NAMALWA (cell line): Measurements from ENCODE around the gene KCTD17.

Source experiments
- DNase-seq: peaks from one replicate; pipeline ENCODE4 v3.0.0-alpha.2; 2015; ENCODE audit warnings: low spot score

The KCTD17 gene

DNA sequence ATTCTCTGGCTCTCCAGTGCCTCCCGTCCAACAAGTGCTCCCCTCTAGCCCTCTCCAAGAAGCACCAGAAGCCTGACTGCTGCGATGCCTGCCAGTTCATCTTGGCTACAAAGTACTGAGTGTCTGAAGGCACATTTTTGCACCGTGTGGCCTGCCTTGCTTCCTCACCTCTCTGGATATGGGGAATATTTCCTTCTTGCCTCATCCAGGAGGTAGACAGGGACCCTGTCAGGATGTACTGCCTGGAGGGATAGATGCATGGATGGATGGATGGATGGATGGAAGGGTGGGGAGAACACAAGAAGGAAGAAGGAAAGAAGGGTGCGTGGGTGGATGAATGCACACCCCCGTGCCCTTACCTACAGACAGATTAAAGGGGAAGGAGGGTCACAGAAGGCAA, 27.6 kb downstream of the KCTD17 start:
- no peak for DNase-seq

GRCh38 chr22:37079668-37080171, 28.2 kb downstream of the KCTD17 start:
- peak; percentile 47 for DNase-seq

DNA sequence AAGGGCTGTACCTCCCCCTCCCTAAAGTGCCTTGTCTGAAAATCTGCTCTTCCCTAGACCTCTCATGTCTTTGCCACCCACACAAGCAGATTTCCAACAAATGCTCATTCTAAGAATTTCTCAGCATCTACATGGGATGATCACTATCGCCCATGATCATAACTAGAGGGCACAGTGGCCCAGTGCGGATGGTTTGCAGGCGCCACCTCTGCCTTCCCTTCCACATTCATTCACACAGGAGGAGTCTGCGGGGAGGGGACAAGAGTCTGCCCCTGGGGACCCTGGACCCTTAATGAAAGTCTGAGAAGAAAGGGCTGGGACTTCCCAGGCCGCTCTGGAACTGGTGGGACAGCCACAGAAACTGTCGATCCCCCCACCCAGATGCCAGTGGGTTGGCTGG, 28.9 kb downstream of the KCTD17 start:
- DNase-seq: no peak

DNA sequence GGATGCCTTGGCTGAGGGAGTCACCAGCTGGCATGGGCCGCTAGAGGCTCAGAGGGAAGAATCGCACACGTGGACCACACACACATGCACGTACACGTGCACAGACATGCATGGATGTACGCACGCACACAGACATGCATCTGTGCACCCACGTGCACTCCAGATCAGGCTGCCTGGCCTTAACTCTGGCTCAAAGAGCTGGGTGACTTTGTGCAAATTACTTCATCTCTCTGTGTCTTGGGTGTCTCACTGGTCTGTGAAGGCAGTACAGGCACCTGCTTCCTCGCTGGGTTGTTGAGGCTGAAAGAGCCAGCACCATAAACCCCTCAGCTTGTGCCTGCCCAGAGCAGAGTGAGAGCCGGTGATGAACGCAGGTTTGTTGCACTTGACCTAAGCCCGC, 29.3 kb downstream of the KCTD17 start:
- peak; percentile 82 for DNase-seq

- no peak for DNase-seq
These were observed 30.8 kb downstream of the KCTD17 start for GRCh38 chr22:37082251-37082873.

DNA sequence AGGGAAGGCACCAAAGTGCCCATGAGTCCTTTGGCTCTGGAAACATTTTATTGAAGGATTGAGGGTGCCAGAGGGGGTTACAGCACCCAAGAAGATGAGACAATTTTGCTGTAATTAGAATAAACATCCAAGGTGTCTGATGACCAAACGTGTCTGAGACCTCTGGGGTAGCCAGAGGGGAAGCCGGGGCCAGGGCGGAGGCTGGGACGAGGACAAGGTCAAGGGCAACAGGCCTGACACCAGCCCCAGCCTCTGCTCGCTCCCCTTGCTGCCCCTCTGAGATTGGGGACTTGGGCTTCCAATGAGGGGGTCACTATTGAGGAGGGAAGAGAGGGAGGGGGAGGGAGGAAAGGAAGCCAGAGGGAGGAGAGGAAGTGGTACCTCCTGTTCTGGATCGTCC, 32.4 kb downstream of the KCTD17 start:
- no peak for DNase-seq

DNA sequence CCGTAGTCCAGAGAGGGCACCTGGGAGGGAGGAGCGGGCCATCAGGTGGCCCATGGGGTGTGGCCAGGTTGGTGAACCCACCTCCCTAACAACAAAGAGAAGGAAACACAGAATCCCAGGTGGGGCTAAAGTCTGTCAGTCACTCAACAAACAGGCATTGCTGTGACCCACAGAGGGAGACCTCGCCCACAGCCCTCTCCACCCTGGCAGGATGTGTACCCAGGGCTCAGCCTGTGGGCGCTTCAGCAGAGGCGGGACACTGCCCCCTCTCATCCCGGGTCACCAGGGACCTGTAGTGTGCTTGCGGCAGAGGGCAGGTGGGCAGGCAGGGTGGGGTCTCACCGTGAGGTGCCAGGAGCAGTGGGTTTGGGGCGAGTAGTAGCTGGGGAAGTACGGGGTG, 32.8 kb downstream of the KCTD17 start:
- no peak for DNase-seq

DNA sequence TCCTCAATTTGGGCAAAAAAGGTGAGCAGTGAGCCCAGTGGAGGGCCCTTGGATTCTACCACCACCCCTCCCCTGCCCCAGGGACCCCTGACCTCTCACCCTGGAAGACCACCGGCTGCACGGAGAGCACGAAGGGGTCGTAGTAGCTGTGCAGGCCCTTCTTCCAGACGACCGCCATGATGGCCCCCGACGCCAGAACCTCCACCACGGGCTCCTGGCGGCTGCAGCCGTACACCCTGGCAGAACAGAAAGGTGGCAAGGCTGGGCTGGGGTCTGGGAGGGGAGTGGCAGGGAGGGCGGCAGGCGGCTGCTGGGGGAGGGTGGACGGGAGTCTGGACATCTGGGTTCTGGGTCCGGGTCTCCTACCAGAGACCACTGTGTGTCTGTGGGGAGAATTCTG, 34.6 kb downstream of the KCTD17 start:
- no peak for DNase-seq

DNA sequence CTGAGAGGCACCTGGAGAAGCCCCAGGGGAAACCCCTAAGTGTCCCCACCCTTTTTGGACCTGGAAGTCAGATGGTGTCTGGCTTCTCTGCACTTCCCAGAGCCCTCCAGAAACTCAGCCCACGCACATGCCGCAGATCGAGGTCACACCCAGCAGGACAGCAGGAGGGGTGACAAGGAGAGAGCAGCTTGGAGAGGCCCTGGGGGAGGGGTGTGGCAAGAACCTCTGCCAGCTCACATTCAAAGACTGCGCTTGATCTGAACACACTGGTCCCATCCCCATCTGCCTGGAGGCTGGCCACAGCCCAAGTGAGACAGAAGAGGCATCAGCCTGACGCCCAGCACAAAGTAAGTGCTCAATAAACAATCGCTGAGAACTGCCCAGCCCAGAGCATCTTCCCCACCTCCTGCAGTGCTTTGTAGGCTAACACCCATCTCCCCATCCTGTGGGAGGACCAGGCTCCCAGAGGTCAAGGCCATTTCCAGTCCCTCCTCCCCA, 36.6 kb downstream of the KCTD17 start:
- no peak for DNase-seq

GRCh38 chr22:37088750-37089408, 37.3 kb downstream of the KCTD17 start:
- DNase-seq: no peak

DNA sequence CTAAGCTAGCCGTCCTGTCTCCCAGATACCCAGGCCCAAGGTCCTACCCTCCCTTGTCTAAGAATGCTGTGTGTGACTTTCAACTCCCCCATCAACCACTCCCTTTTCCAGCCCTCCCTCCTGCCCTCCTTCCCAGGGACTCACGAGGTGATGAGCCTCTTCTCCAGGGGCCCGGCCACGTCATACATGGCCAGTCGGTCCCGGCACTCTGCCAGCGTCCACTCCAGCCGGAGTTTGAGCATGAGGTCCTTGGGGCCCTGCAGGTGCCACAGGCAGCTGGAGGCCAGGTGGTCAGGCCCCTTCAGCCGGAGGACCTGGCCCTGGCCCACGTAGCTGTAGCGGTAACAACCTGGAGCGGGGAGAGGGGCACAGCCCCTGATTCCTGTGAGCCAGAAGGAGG, 37.9 kb downstream of the KCTD17 start:
- DNase-seq: no peak

- DNase-seq: no peak
These were observed 39.6 kb downstream of the KCTD17 start for GRCh38 chr22:37090920-37091695.

DNA sequence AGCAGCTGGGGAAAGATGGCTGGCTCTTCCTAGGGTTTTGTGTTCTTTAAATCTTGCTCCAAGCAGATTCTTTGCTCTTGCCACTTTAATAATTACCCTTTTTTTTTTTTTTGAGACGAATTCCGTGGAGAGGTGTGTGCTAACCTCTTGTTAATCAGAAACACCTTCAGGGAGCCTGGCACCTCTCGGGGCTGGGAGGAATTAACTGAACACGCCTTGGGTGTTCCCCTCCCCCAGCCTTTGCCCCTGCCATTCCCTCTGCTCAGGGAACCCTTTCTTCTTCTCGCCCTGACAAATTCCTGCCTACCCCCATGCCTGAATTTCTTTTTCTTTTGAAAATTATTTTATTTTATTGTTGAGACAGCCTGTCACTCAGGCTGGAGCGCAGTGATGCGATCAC, 40.5 kb downstream of the KCTD17 start:
- no peak for DNase-seq

DNA sequence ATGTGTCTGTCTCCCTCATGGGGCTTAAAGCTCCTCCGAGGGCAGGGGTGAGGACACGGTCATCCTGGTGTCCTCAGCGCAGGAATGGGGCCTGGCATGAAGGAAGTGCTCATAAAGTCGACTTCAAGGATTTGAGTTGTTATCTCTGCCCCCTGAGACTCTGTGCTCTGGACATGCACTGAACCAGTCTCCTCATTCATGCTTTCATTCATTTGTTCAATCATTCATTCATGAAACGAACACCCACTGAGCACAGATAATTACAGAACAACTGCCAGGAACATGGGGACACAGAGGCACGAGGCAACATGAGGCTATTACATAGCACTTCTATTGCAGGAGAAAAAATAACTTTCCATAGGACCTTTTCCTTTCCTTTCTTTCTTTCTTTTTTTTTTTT, 41.5 kb downstream of the KCTD17 start:
- DNase-seq: no peak

DNA sequence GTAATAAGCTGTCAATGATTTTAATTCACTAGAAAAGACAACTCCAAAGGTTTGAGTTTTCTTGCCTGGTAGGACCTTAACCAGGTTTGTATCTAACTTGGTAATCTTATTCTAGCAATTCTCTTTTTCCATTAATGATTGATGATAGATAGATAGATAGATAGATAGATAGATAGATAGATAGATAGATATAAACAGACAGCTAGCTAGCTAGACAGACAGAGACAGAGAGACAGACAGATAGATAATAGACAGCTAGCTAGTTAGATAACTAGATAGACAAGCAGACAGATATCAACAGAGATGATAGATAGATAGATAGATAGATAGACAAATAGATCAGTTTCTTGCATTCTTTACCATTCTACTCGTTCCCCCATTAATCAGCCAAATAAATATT, 42.7 kb downstream of the KCTD17 start:
- DNase-seq: no peak

- DNase-seq: no peak
These were observed 43.6 kb downstream of the KCTD17 start for GRCh38 chr22:37095113-37095512.

DNA sequence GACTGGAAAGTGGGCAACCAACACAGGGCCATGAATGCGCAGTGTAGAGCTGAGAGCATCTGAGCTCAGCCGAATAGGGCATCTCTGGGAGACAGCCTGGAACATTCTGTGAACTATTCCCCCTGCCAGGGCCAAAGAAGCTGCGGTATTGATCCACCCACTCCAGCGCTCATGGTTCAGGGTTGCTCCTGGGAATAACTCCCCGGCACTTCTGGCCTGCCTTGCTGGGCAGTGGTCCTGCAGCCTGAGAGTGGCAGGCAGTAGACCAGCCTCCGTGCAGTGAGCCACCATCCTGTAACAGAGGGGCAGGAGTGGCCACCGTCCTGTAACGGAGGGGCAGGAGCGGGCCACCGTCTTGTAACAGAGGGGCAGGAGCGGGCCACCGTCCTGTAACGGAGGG, 45.8 kb downstream of the KCTD17 start:
- DNase-seq: no peak

DNA sequence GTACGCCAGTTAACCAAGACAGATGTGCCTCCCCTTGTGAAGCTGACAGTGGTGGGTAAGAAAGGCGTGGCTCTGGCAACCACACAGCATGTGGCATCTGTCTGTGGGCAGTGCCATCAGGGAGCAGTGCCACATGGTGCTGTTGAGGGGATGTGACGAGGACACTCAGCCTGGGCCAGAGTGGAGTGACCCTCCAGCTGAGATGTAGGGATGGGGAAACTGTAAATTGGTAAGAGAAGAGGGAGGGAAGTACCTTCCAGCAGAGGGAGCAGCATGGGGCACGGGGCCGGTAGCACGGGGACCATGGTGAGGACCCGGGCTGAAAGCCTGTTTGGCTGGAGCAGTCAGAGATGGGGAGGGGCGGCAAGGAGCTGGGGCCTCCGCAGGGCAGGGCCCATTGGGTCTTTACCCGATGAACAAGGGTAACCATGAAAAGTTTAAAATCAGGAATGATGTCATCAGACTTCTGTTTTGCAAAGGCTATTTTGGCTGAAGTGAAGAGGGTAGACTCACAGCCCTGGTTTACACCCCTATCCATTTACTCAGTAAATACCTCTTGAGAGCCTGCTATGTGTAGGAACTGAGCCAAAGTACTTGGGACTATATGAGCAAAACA, 47.5 kb downstream of the KCTD17 start:
- peak; percentile 26 for DNase-seq

GRCh38 chr22:37100589-37101127, 49.1 kb downstream of the KCTD17 start:
- peak; percentile 46 for DNase-seq

- no peak for DNase-seq
These were observed 49.9 kb downstream of the KCTD17 start for GRCh38 chr22:37101311-37102066.

GRCh38 chr22:37103151-37103550, 51.6 kb downstream of the KCTD17 start:
- no peak for DNase-seq
